22Rv1 (cell line): ENCODE data around the gene DTYMK.

Experiments
- CTCF ChIP-seq: fragments of 450-650 bp; IDR thresholded peaks from 2 replicates; pipeline ENCODE4 v1.5.1; 2017; ENCODE audit warnings: mild to moderate bottlenecking
- ZFX ChIP-seq: fragments of 450-650 bp; IDR thresholded peaks from 2 replicates; pipeline ENCODE4 v1.6.1; 2017; ENCODE audit warnings: antibody characterized with exemption, borderline replicate concordance

- TF ChIP-seq CTCF = no peak
- no peak for TF ChIP-seq ZFX
These were observed 30.3 kb downstream of the DTYMK start for GRCh38 chr2:241656190-241656741.
